Activated CD8-positive, alpha-beta memory T cell treated with anti-CD3 and anti-CD28 coated beads for 1 hour (primary cell): ENCODE results near the gene CCDC61.

Source experiments
- DNase-seq, 2 donors: peaks; one replicate each; pipeline ENCODE4 v3.0.0-alpha.2; 2020; ENCODE audit warnings: low read depth in 1 of 2; ENCODE audit errors: extremely low read depth in 1 of 2

Gene CCDC61, protein sequence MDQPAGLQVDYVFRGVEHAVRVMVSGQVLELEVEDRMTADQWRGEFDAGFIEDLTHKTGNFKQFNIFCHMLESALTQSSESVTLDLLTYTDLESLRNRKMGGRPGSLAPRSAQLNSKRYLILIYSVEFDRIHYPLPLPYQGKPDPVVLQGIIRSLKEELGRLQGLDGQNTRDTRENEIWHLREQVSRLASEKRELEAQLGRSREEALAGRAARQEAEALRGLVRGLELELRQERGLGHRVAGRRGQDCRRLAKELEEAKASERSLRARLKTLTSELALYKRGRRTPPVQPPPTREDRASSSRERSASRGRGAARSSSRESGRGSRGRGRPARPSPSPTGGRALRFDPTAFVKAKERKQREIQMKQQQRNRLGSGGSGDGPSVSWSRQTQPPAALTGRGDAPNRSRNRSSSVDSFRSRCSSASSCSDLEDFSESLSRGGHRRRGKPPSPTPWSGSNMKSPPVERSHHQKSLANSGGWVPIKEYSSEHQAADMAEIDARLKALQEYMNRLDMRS

DNA sequence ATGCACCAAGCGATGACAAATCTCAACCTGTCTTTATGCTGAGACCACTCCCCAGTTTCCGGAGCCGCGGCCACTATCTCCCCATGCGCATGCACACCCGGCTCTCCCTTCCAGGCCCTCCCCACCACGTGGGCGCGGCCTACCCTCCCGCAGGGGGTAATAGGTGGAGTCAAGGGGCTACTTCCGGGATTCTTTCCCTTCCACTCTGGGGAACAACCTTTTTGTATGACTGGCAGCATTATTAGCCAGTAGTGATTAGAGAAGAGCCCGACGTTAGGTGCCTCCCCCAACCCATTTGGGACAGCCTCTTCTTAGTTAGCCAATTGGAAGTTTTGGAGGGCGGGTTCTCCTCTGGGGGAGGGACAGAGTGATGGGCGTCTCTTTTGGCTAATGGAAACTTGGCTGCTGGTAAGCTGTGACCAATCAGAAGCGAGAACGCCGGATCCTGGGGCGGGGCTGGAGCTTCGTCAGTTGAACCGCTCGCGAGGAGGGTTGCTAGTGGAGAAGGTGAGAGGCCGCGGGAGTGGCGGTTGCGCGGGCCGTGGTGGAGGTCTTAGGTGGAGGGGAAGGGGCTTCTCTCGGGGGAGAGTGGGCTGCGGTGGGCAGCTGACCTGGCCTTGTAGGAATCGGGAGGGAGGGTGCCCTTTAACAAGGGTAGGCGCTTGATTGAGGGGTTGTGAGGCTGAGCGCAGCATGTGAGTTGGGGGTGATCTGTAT, at the start of gene CCDC61:
TSS of gene CCDC61 (plus strand) at position 470 of the 717 bp plus-strand sequence. CDS start 7,552 bp downstream, outside the sequence.
- peak; percentile 86 to 93 for DNase-seq

DNA sequence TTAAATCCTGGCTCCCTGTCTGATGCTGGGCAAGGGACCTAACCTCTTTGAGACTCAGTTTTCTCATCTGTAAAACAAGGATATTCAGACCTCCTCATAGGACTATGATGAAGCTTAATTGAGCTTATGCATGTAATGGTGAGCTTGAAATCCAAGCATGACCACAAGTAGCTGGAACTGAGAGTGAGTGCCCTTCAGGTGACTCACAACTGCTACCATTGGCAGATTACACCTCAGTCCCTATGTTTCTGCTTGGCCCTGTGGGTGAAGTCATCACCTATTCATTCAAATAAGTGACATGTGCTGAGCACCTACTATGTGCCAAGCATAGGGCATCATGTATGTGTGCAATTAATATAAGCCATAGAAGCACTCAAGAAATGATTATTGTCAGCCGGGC, 47.3 kb upstream of the CCDC61 start:
- no peak for DNase-seq

GRCh38 chr19:45952341-45952685, 43.0 kb upstream of the CCDC61 start:
- no peak for DNase-seq

DNA sequence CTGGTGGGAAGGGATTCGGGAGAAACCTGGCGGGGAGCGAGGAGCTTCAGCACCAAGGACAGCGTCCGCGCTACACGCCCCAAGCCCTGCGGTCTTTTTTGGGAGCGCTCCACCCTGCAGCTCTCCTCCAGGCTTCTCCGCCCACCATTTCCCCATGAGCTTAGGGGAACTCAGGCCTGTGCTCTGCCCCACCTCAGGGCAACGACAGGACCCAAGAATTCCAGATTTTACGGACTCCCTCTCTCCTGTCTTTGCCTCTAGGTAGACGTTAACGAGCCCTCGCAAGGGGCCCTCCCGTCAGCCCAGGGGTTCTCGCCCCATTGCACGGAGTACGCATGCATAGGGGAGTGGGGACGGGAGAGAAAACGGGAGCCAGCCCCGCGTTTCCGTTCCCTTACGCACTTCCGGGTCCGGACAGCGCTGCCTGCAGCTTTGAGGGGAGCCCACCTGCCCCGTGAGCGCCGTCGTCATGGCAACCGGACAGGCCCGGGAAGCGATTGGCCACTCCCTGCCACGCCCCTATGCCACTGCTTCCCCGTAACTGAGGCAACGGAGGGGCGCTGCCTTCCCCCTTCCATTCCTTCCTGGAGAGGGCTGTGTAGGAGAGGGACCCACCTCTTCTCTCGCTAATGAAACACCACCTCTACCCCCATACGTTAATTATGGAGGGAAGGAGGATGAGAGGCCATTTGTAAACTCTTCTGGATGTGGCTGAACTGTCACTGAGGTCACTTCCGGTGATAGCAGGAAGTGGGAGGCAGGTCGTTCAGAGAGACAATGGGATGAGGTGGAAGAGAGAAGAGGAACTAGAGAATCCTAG, 42.4 kb upstream of the CCDC61 start:
- peak in 1 of 2 donors; percentile 23 for DNase-seq

GRCh38 chr19:45953676-45954075, 41.6 kb upstream of the CCDC61 start:
- DNase-seq: no peak

DNA sequence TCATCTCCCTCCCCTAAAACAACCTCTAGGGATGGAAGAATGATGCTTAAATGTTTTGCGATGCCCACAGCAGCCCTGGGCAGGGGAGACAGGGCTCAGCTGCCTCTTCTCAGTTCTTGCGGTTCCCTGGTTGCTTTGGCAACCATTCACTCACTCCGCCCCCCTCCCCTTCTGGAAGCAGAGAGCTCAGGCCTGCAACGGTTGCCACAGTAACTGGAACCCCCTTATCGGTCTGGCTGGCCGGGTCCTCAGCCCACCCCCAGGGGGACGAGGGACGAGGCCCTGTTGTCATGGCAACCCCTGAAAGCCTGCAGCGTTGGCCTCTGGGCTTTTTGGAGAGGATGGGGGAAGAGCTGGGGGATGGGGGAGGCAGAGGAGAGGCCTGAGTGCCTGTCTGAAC, 41.1 kb upstream of the CCDC61 start:
- no peak for DNase-seq

DNA sequence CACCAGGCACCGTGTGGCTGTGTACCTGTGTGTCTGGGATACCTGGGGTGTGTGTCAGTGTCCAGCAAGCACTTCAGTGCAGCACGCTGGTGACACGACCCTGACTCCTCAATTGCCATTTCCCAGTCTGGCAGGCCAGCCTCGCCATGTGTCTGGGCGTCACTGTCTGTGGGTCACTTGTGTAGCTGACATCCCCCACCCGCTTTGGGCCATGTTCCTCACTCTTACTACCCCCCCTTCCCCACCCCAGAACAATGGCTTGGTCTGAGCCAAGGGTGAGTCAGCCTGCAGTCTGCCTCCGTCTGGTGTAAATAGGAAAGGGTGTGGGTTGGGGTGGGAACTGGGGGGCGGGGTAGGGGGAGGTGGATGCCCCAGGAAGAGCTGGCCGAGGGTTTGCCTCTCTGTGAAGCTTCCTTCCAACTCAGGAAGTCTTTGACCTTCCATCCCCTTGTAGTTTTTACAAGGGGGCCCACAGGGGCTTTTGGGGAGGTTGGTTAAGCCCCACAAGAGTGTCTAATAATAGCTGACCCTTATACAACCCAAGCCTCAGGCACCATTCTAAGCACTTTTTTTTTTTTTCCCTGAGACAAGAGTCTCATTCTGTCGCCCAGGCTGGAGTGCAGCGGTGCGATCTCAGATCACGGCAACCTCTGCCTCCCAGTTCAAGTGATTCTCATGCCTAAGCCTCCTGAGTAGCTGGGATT, 39.2 kb upstream of the CCDC61 start:
- DNase-seq: no peak

DNA sequence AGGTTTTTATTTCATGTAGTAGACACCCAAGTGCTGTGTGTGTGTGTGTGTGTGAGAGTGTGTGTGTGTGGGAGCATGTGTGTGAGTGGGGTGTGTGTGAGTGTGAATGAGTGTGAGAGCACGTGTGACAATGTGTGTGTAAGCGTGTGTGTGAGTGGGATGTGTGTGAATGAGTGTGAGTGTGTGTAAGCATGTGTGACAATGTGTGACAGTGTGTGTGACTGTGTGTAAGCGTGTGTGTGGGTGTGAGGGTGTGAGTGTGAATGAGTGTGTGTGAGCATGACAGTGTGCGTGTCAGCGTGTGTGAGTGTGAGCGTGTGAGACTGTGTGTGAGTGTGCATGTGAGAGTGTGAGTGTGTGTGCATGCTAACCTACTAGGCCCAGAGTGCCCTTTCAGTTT, 36.9 kb upstream of the CCDC61 start:
- DNase-seq: no peak

- no peak for DNase-seq
Observed at GRCh38 chr19:45958769-45959516, 36.3 kb upstream of the CCDC61 start.

DNA sequence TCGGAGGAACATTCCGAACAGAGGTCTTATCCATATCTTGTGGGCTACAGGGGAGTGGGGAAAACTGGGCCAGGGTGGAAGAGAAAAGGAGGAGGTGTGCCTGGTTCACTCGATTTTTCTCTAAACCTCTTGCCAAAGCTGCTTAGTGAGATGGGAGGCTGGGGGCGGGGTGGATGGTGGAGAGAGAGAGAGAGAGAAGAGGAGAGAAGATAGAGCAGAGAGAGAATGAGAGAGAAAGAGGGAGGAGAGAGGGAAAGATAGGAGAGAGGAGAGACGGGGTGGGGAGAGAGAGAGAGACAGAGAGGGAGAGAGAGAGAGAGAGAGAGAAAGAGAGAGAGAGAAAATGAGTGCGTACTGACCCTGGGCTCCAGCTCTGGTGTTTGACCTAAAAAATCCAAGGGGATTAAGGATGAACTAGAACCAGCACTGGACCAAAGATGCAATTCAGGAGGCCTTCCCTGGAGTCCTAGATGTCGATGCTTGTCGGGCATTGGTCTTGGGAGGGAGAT, 35.7 kb upstream of the CCDC61 start:
- DNase-seq: no peak

GRCh38 chr19:45960595-45961235, 34.6 kb upstream of the CCDC61 start:
- DNase-seq: no peak

DNA sequence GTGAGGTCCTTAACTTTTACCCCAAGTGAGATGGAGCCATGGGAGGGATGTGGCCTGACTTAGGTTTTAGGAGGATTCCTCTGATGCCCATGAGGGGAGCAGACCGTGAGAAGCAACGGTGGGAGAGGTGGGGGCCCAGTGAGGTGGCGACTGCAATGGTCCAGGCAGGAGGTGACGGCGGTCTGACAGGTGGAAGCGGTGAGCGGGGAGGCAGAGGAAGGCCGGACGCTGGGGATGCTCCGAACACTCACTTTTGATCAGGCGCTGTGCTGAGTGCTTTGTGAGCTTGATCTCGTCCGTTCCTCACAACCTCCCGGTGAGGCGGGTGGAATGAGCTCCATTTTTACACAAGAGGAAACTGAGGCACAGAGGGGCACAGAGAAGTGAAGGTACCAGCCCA, 33.2 kb upstream of the CCDC61 start:
- no peak for DNase-seq

- DNase-seq: no peak
Observed at GRCh38 chr19:45967246-45967645, 28.0 kb upstream of the CCDC61 start.

- DNase-seq: no peak
Observed at GRCh38 chr19:45968626-45969025, 26.6 kb upstream of the CCDC61 start.

- DNase-seq: no peak
Observed at GRCh38 chr19:45969676-45970075, 25.6 kb upstream of the CCDC61 start.

GRCh38 chr19:45971260-45971902, 23.9 kb upstream of the CCDC61 start:
- DNase-seq: no peak

DNA sequence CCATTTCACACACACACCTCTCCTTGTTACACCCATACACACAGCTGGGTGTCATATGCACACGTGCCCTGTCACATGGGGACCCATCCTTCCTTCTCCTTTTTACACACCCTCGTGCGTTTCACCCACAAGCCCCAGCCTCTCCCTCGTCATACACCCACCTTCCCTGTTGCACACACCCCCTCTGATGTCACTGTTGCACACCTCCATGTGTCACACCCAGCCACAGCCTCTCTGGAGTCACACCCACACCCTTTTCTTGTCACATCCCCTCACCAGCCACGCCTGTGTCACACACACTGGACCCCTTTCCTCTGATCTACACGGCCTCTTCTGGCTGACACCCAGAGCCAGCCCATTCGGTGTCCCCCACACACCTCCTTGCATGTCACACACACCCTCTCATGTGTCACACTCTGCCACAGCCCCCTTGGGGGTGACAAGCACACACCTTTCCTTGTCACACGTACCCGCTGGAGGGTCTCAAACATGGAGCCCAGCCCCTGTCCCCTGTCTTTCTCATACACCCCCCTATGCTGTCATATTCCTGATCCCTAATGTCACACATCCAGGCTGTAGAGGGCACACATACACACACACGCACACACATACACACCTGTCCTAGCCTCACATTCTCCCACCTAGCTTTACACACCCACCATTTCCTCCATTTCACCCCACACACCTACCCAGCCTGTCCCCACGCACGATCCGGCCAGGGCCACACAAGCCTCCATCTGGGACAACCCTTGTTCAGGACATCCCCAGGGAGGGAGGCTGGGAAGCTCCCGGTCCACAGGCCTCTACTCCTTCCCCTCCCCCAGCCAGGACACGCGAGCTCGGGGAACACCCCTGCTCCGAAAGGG, 23.0 kb upstream of the CCDC61 start:
- no peak for DNase-seq
